ENCODE measurements around the gene INTS11. TPM values are rescaled to one million over a fixed set of nuclear protein-coding genes. Genes with fewer than 3 reads are reported as not detected.

Gene INTS11
- total and polyA plus RNA-seq, 10 of the 15 experiments (the other 5 are each of a cell fraction or from before 2014, with no cell fraction given): 2.5 to 117 (median 77.7) TPM

GRCh38 chr1:1304331-1305299 lies 19.8 kb downstream of the INTS11 start:
- no peak for ATAC-seq
- Histone ChIP-seq H3K9ac (ENCODE audit: control insufficient read depth, insufficient read depth, low read length) (peak overlapping the region; percentile 73; the same call in 1 of the 2 replicates), H3K4me3 (peak overlapping the region; percentile 84; the same call in 1 of the 2 replicates), H3K27me3 (replicated peaks in 1 of 2; ENCODE audit: control insufficient read depth in 2 of 2, insufficient read depth in 2 of 2, low read length in 1 of 2) (no peaks in the 10 kb centered on the region), H3K36me3 (ENCODE audit: control insufficient read depth in 2 of 2, insufficient read depth in 2 of 2, low read length in 1 of 2) (no peaks in the 10 kb centered on the region), H3K79me2 (ENCODE audit: control insufficient read depth, insufficient read depth, low read length) (peaks cover 25% of the 10 kb centered on the region), H3K27ac (ENCODE audit: control insufficient read depth, insufficient read depth) (peak overlapping the region; percentile 82; the same call in 1 of the 2 replicates), H4K20me1 (ENCODE audit: control insufficient read depth, insufficient read depth) (no peaks in the 10 kb centered on the region), H3K4me1 (ENCODE audit: control insufficient read depth, insufficient read depth, low read length) (peaks cover 27% of the 10 kb centered on the region), H3K4me2 (ENCODE audit: control insufficient read depth, insufficient read depth) (peak overlapping the region; percentile 99), H3K9me3 (replicated peaks; ENCODE audit: control insufficient read depth, insufficient read depth, low read length) (no peaks in the 10 kb centered on the region), H2AFZ (ENCODE audit: control insufficient read depth, low read depth, low read length) (peak overlapping the region; percentile 83)
- POLR2A ChIA-PET: interaction anchor here (0.9 kb wide), 1 partner anchor 320 kb away, joined by 3 read pairs; no protein-coding TSS in a partner anchor
- FAIRE-seq: no peak
- 50% methylated on average over 28 of the region's 29 CpGs for WGBS (ENCODE audit: insufficient coverage, insufficient replicate concordance, low lambda C conversion rate, missing lambda C conversion rate)
- intact Hi-C loops (cut with micrococcal nuclease; ENCODE audit: unreplicated experiment) (loop anchor here (5.0 kb wide), 1 partner anchor 187 kb away; the partner anchor contains the start of gene C1orf159), in situ Hi-C loops (cut with MboI) (no loop called here)
- DNase-seq (ENCODE audit: low read depth, low spot score): no peak
- TF ChIP-seq, protein P1, sequence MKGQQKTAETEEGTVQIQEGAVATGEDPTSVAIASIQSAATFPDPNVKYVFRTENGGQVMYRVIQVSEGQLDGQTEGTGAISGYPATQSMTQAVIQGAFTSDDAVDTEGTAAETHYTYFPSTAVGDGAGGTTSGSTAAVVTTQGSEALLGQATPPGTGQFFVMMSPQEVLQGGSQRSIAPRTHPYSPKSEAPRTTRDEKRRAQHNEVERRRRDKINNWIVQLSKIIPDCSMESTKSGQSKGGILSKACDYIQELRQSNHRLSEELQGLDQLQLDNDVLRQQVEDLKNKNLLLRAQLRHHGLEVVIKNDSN (IDR thresholded peaks at IDR 0.05; ENCODE audit: borderline replicate concordance, extremely low read length, insufficient read depth, low read depth, low read length): peak; percentile 56
- no peak for TF ChIP-seq LARP7 (IDR thresholded peaks at IDR 0.05)
- no peak for TF ChIP-seq ATF2 (IDR thresholded peaks at IDR 0.05; ENCODE audit: low read length)
- TF ChIP-seq BHLHE40 (IDR thresholded peaks at IDR 0.05; ENCODE audit: borderline replicate concordance in 1 of 2, low read depth in 2 of 2, low read length in 1 of 2): peak in 1 of 2 experiments; percentile 72; a peak in 2 of 4 replicates
- no peak for TF ChIP-seq HCFC1 (IDR thresholded peaks at IDR 0.05; ENCODE audit: low read length)
- TF ChIP-seq, protein P2, sequence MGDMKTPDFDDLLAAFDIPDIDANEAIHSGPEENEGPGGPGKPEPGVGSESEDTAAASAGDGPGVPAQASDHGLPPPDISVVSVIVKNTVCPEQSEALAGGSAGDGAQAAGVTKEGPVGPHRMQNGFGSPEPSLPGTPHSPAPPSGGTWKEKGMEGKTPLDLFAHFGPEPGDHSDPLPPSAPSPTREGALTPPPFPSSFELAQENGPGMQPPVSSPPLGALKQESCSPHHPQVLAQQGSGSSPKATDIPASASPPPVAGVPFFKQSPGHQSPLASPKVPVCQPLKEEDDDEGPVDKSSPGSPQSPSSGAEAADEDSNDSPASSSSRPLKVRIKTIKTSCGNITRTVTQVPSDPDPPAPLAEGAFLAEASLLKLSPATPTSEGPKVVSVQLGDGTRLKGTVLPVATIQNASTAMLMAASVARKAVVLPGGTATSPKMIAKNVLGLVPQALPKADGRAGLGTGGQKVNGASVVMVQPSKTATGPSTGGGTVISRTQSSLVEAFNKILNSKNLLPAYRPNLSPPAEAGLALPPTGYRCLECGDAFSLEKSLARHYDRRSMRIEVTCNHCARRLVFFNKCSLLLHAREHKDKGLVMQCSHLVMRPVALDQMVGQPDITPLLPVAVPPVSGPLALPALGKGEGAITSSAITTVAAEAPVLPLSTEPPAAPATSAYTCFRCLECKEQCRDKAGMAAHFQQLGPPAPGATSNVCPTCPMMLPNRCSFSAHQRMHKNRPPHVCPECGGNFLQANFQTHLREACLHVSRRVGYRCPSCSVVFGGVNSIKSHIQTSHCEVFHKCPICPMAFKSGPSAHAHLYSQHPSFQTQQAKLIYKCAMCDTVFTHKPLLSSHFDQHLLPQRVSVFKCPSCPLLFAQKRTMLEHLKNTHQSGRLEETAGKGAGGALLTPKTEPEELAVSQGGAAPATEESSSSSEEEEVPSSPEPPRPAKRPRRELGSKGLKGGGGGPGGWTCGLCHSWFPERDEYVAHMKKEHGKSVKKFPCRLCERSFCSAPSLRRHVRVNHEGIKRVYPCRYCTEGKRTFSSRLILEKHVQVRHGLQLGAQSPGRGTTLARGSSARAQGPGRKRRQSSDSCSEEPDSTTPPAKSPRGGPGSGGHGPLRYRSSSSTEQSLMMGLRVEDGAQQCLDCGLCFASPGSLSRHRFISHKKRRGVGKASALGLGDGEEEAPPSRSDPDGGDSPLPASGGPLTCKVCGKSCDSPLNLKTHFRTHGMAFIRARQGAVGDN (IDR thresholded peaks at IDR 0.05): no peak
- no peak for TF ChIP-seq SREBF1 (IDR thresholded peaks at IDR 0.05; ENCODE audit: low read length)
- TF ChIP-seq GATAD2B (conservative IDR thresholded peaks at IDR 0.05; ENCODE audit: low read depth): no peak
- no peak for TF ChIP-seq RUNX3 (IDR thresholded peaks at IDR 0.05; ENCODE audit: low read length)
- TF ChIP-seq YY1 (IDR thresholded peaks at IDR 0.05; ENCODE audit: low read depth, low read length): no peak
- RAD21 ChIA-PET (ENCODE audit: unreplicated experiment): interaction anchor here (0.8 to 1.2 kb wide), 8 partner anchors 13 to 273 kb away, joined by 3 to 5 read pairs (median 4); partner anchors contain the start of gene AURKAIP1
- SMC1A ChIA-PET (ENCODE audit: uncharacterized antibody, unreplicated experiment): interaction anchor here (0.7 to 1.2 kb wide), 3 partner anchors 13 to 136 kb away, joined by 3 to 5 read pairs (median 3); no protein-coding TSS in a partner anchor
- CTCF ChIA-PET: interaction anchor here (0.7 to 1.5 kb wide), 7 partner anchors 20 to 212 kb away, joined by 3 to 8 read pairs (median 3); no protein-coding TSS in a partner anchor
- BruUV-seq (replicated peaks): no TSS peak
